Caco-2 (cell line): Measurements from ENCODE around the gene NKD1. TPM values are rescaled to one million over a fixed set of nuclear protein-coding genes. Genes with fewer than 3 reads are reported as not detected.

ENCODE experiments used
- BruUV-seq: library from RNA; stranded (reverse); fragments of 400-500 nt; replicated peaks from 2 replicates; lab custom pipeline; 2021; lab: Mats Ljungman, UMichigan
- CTCF ChIA-PET: fragments of 300-600 bp; sonication (Branson Sonifier 250); formaldehyde crosslinking; loops from one replicate; lab custom pipeline; 2022; ENCODE audit warnings: antibody characterized with exemption; lab: Charles Lee
- POLR2A ChIA-PET: fragments of 300-600 bp; sonication (Branson Sonifier 250); formaldehyde crosslinking; loops from one replicate; lab custom pipeline; 2022; ENCODE audit warnings: antibody characterized with exemption; lab: Charles Lee
- DNase-seq, 2 experiments: peaks; one replicate each; pipeline versions ENCODE4 v3.0.0 to v3.0.0-alpha.2; 2020 to 2022
- H3K27me3 ChIP-seq: replicated peaks from 2 replicates; pipeline ENCODE4 v1.6.0; 2011; ENCODE audit warnings: low read length; ENCODE audit not compliant: control insufficient read depth, insufficient read depth
- H3K36me3 ChIP-seq: 2 replicates; pipeline ENCODE4 v1.5.1; 2011; ENCODE audit warnings: low read length; ENCODE audit not compliant: control insufficient read depth, insufficient read depth
- H3K4me1 ChIP-seq: fragments of 250-450 bp; sonication (Bioruptor Pico); 2 replicates; pipeline ENCODE4 v1.5.1; 2020; ENCODE audit warnings: mild to moderate bottlenecking
- H3K4me3 ChIP-seq: 2 replicates; pipeline ENCODE4 v1.5.1; 2011; ENCODE audit warnings: low read depth, mild to moderate bottlenecking, control low read depth, low read length
- H3K9me3 ChIP-seq: fragments of 250-450 bp; sonication (Bioruptor Pico); 2 replicates; pipeline ENCODE4 v1.5.1; 2020; ENCODE audit warnings: mild to moderate bottlenecking, moderate library complexity
- H3K27ac Mint-ChIP-seq: one replicate; pipeline ENCODE4 v1.8.0; 2022; ENCODE audit warnings: mixed read lengths; ENCODE audit not compliant: unreplicated experiment
- H3K27me3 Mint-ChIP-seq: one replicate; pipeline ENCODE4 v1.8.0; 2022; ENCODE audit warnings: mixed read lengths; ENCODE audit not compliant: insufficient read depth, unreplicated experiment
- H3K36me3 Mint-ChIP-seq: one replicate; pipeline ENCODE4 v1.8.0; 2022; ENCODE audit warnings: mild to moderate bottlenecking, mixed read lengths; ENCODE audit not compliant: insufficient read depth, unreplicated experiment
- H3K4me1 Mint-ChIP-seq: one replicate; pipeline ENCODE4 v1.8.0; 2022; ENCODE audit warnings: low read depth, mixed read lengths; ENCODE audit not compliant: unreplicated experiment
- H3K4me3 Mint-ChIP-seq: one replicate; pipeline ENCODE4 v1.8.0; 2022; ENCODE audit warnings: mild to moderate bottlenecking, moderate library complexity, mixed read lengths; ENCODE audit not compliant: unreplicated experiment
- H3K9me3 Mint-ChIP-seq: one replicate; pipeline ENCODE4 v1.8.0; 2022; ENCODE audit warnings: mixed read lengths; ENCODE audit not compliant: unreplicated experiment
- CTCF ChIP-seq, 2 experiments: fragments of 200-600 bp in 1 of 2; IDR thresholded peaks; 1 replicate in 1 of 2; 2 replicates in 1 of 2; pipeline versions ENCODE4 v1.5.1 to v1.8.0; 2011 to 2022; ENCODE audit warnings: antibody characterized with exemption in 1 of 2, control low read depth in 1 of 2, inconsistent platforms in 1 of 2, low read depth in 1 of 2, low read length in 1 of 2, mild to moderate bottlenecking in 1 of 2, moderate library complexity in 1 of 2; ENCODE audit not compliant: insufficient read depth in 1 of 2, severe bottlenecking in 1 of 2, unreplicated experiment in 1 of 2
- intact Hi-C: fragments of 100-400 bp; cut with micrococcal nuclease; formaldehyde crosslinking; loops from one replicate; pipeline ENCODE4 v1.10.0; 2022; ENCODE audit not compliant: unreplicated experiment
- total RNA-seq: library from RNA; stranded (reverse); gene quantifications from 2 replicates; pipeline ENCODE4 v1.2.3, GENCODE V29; 2022

NKD1 gene
- total RNA-seq, 1 experiment from 2014 or later, result 54.9 TPM

- DNase-seq, result peak in 1 of 2 experiments; percentile 69
- Histone ChIP-seq H3K36me3 (no peaks in the 10 kb centered on the region), H3K4me3 (no peak overlapping the region), H3K4me1 (peaks cover 10% of the 10 kb centered on the region; the same call in 1 of the 2 replicates), H3K9me3 (peaks cover 19% of the 10 kb centered on the region), H3K27me3 (no peaks in the 10 kb centered on the region)
- Mint-ChIP-seq H3K9me3 (peaks cover 20% of the 10 kb centered on the region), H3K4me3 (no peak overlapping the region), H3K4me1 (peaks cover 21% of the 10 kb centered on the region), H3K36me3 (no peaks in the 10 kb centered on the region), H3K27ac (no peak overlapping the region), H3K27me3 (no peaks in the 10 kb centered on the region)
- intact Hi-C loops, result loop anchor here (1.0 kb wide), 1 partner anchor 76 kb away; no protein-coding TSS in a partner anchor
- CTCF ChIA-PET, result interaction anchor here (0.8 to 8.1 kb wide), 2 partner anchors 134 to 297 kb away, joined by 4 to 188 read pairs; no protein-coding TSS in a partner anchor
- peak; percentile 57 to 74 for TF ChIP-seq CTCF (IDR thresholded peaks at IDR 0.05; ENCODE audit: insufficient read depth in 1 of 2, low read depth in 1 of 2, low read length in 1 of 2, severe bottlenecking in 1 of 2, unreplicated experiment in 1 of 2)
- BruUV-seq, result no TSS peak
- POLR2A ChIA-PET, result no interaction called here
Observed at GRCh38 chr16:50671644-50672260, 123.6 kb downstream of the NKD1 start.

GRCh38 chr16:50673496-50674275 is 125.5 kb downstream of the NKD1 start:
- Histone ChIP-seq H3K36me3 (no peaks in the 10 kb centered on the region), H3K9me3 (peaks cover 19% of the 10 kb centered on the region), H3K4me1 (peaks cover 6% of the 10 kb centered on the region; the same call in 1 of the 2 replicates), H3K27me3 (no peaks in the 10 kb centered on the region), H3K4me3 (no peak overlapping the region)
- intact Hi-C loops, result no loop called here
- ChIA-PET CTCF (no interaction called here), POLR2A (no interaction called here)
- no peak overlapping the region for H3K27ac Mint-ChIP-seq
- peaks cover 7% of the 10 kb centered on the region for H3K4me1 Mint-ChIP-seq
- H3K36me3 Mint-ChIP-seq, result no peaks in the 10 kb centered on the region
- H3K27me3 Mint-ChIP-seq, result no peaks in the 10 kb centered on the region
- H3K9me3 Mint-ChIP-seq, result peaks cover 20% of the 10 kb centered on the region
- BruUV-seq, result no TSS peak
- no peak for TF ChIP-seq CTCF (IDR thresholded peaks at IDR 0.05; ENCODE audit: insufficient read depth in 1 of 2, low read depth in 1 of 2, low read length in 1 of 2, severe bottlenecking in 1 of 2, unreplicated experiment in 1 of 2)
- DNase-seq, result no peak
- no peak overlapping the region for H3K4me3 Mint-ChIP-seq

GRCh38 chr16:50674831-50675230 is 126.6 kb downstream of the NKD1 start:
- POLR2A ChIA-PET, result no interaction called here
- H3K9me3 Mint-ChIP-seq, result peaks cover 20% of the 10 kb centered on the region
- Histone ChIP-seq H3K4me3 (no peak overlapping the region), H3K36me3 (no peaks in the 10 kb centered on the region), H3K27me3 (no peaks in the 10 kb centered on the region), H3K9me3 (peaks cover 19% of the 10 kb centered on the region), H3K4me1 (no peaks in the 10 kb centered on the region)
- no peak for TF ChIP-seq CTCF (IDR thresholded peaks at IDR 0.05; ENCODE audit: insufficient read depth in 1 of 2, low read depth in 1 of 2, low read length in 1 of 2, severe bottlenecking in 1 of 2, unreplicated experiment in 1 of 2)
- no peaks in the 10 kb centered on the region for H3K27me3 Mint-ChIP-seq
- no peak overlapping the region for H3K27ac Mint-ChIP-seq
- CTCF ChIA-PET, result interaction anchor here (1.7 kb wide), 1 partner anchor 132 kb away, joined by 8 read pairs; no protein-coding TSS in a partner anchor
- no peaks in the 10 kb centered on the region for H3K4me1 Mint-ChIP-seq
- intact Hi-C loops, result no loop called here
- H3K36me3 Mint-ChIP-seq, result no peaks in the 10 kb centered on the region
- no peak overlapping the region for H3K4me3 Mint-ChIP-seq
- BruUV-seq, result no TSS peak
- DNase-seq, result no peak
